WTC11 (cell line): ENCODE data around the gene TROAP. TPM values are rescaled to one million over a fixed set of nuclear protein-coding genes. Genes with fewer than 3 reads are reported as not detected.
"Not testable (repeated sequence)": the region's sequence is repeated elsewhere in the genome, so short reads cannot be mapped to it uniquely, and the experiment has no call there.

Source experiments
- ATAC-seq: fragments of 200-7000 bp; cut with Tn5 transposase; 2 replicates; pipeline ENCODE4 v1.10.0; 2021; ENCODE audit warnings: mild to moderate bottlenecking, moderate library complexity
- CTCF ChIA-PET: fragments of 300-600 bp; sonication (Branson Sonifier 250); formaldehyde crosslinking; loops from one replicate; lab custom pipeline; 2021; ENCODE audit warnings: antibody characterized with exemption; lab: Charles Lee
- POLR2A ChIA-PET: fragments of 350-600 bp; sonication (Branson Sonifier 250); formaldehyde crosslinking; loops from one replicate; lab custom pipeline; 2021; ENCODE audit warnings: antibody characterized with exemption; lab: Charles Lee
- DNase-seq: peaks from one replicate; pipeline ENCODE4 v3.0.0; 2021; ENCODE audit warnings: low spot score
- H3K27ac Mint-ChIP-seq: 2 replicates; pipeline ENCODE4 v1.8.0; 2021; ENCODE audit warnings: mixed read lengths
- H3K27me3 Mint-ChIP-seq: 2 replicates; pipeline ENCODE4 v1.8.0; 2021; ENCODE audit warnings: low read depth, mild to moderate bottlenecking, moderate library complexity, mixed read lengths
- H3K36me3 Mint-ChIP-seq: 2 replicates; pipeline ENCODE4 v1.8.0; 2021; ENCODE audit warnings: mixed read lengths
- H3K4me1 Mint-ChIP-seq: 2 replicates; pipeline ENCODE4 v1.8.0; 2022; ENCODE audit warnings: mixed read lengths
- H3K4me3 Mint-ChIP-seq: 2 replicates; pipeline ENCODE4 v1.8.0; 2021; ENCODE audit warnings: mild to moderate bottlenecking, moderate library complexity, mixed read lengths
- H3K9me3 Mint-ChIP-seq: 2 replicates; pipeline ENCODE4 v1.8.0; 2021; ENCODE audit warnings: mixed read lengths
- ATF1 ChIP-seq: sonication (generic); formaldehyde crosslinking; IDR thresholded peaks from 2 replicates; pipeline ENCODE4 v1.8.1; 2023; ENCODE audit warnings: mild to moderate bottlenecking, moderate library complexity, missing genetic modification reagents
- ATF2 ChIP-seq: sonication (generic); formaldehyde crosslinking; IDR thresholded peaks from 2 replicates; pipeline ENCODE4 v1.8.1; 2022; ENCODE audit warnings: low read depth, missing genetic modification reagents, borderline replicate concordance
- ETV6 ChIP-seq: sonication (generic); formaldehyde crosslinking; IDR thresholded peaks from 2 replicates; pipeline ENCODE4 v1.8.1; 2022; ENCODE audit warnings: mild to moderate bottlenecking, missing genetic modification reagents
- GTF2I ChIP-seq: fragments of 250-450 bp; sonication (Bioruptor Pico); conservative IDR thresholded peaks from 2 replicates; pipeline ENCODE4 v1.4.0; 2021; ENCODE audit warnings: mild to moderate bottlenecking
- IRF2 ChIP-seq: sonication (generic); formaldehyde crosslinking; IDR thresholded peaks from 2 replicates; pipeline ENCODE4 v1.8.0; 2022; ENCODE audit warnings: low read depth, missing genetic modification reagents, borderline replicate concordance
- JAZF1 ChIP-seq: fragments of 250-450 bp; sonication (Bioruptor Pico); IDR thresholded peaks from 2 replicates; pipeline ENCODE4 v1.9.0; 2021; ENCODE audit warnings: moderate library complexity, mild to moderate bottlenecking, inconsistent platforms
- JUN ChIP-seq: sonication (generic); formaldehyde crosslinking; IDR thresholded peaks from 2 replicates; pipeline ENCODE4 v1.8.0; 2023; ENCODE audit warnings: mild to moderate bottlenecking, missing genetic modification reagents
- RORB ChIP-seq: fragments of 250-450 bp; sonication (Bioruptor Pico); IDR thresholded peaks from 2 replicates; pipeline ENCODE4 v1.9.0; 2021; ENCODE audit warnings: mild to moderate bottlenecking
- TEAD1 ChIP-seq: sonication (generic); formaldehyde crosslinking; IDR thresholded peaks from 2 replicates; pipeline ENCODE4 v1.8.0; 2022; ENCODE audit warnings: mild to moderate bottlenecking, missing genetic modification reagents
- TP53 ChIP-seq: sonication (generic); formaldehyde crosslinking; IDR thresholded peaks from 2 replicates; pipeline ENCODE4 v1.8.1; 2023; ENCODE audit warnings: mild to moderate bottlenecking, missing genetic modification reagents
- ZNF263 ChIP-seq: sonication (generic); formaldehyde crosslinking; IDR thresholded peaks from 2 replicates; pipeline ENCODE4 v1.8.1; 2022; ENCODE audit warnings: low read depth, mild to moderate bottlenecking, moderate library complexity, missing genetic modification reagents
- total RNA-seq: library from RNA; stranded (reverse); gene quantifications from 3 replicates; pipeline ENCODE4 v1.2.3, GENCODE V29; 2021
- TF ChIP-seq, protein P1 (sequence below): fragments of 200-600 bp; IDR thresholded peaks from 2 replicates; pipeline ENCODE4 v1.8.0; 2022; ENCODE audit warnings: antibody characterized with exemption
- TF ChIP-seq, protein P2 (sequence below): sonication (generic); formaldehyde crosslinking; IDR thresholded peaks from 2 replicates; pipeline ENCODE4 v1.8.1; 2022; ENCODE audit warnings: missing genetic modification reagents, borderline replicate concordance

TROAP gene
- total RNA-seq, 1 experiment from 2014 or later, result 89.2 TPM

- Mint-ChIP-seq H3K36me3 (peaks cover 24% of the 10 kb centered on the region), H3K9me3 (no peaks in the 10 kb centered on the region), H3K27me3 (peaks cover 52% of the 10 kb centered on the region), H3K4me1 (peaks cover 20% of the 10 kb centered on the region), H3K27ac (no peak overlapping the region), H3K4me3 (peak overlapping the region; percentile 77; the same call in 1 of the 2 replicates)
- ChIA-PET POLR2A (interaction anchor here (0.5 to 2.9 kb wide), 6 partner anchors 9 to 35 kb away, joined by 3 to 19 read pairs (median 4); partner anchors contain the start of genes SPATS2 and TROAP), CTCF (interaction anchor here (0.5 to 6.4 kb wide), 36 partner anchors 9 to 410 kb away, joined by 3 to 234 read pairs (median 4); partner anchors contain the start of genes DNAJC22, KCNH3, PRPH and SPATS2)
- DNase-seq (peak; percentile 77), ATAC-seq (peak; percentile 76)
- TF ChIP-seq, protein P1, sequence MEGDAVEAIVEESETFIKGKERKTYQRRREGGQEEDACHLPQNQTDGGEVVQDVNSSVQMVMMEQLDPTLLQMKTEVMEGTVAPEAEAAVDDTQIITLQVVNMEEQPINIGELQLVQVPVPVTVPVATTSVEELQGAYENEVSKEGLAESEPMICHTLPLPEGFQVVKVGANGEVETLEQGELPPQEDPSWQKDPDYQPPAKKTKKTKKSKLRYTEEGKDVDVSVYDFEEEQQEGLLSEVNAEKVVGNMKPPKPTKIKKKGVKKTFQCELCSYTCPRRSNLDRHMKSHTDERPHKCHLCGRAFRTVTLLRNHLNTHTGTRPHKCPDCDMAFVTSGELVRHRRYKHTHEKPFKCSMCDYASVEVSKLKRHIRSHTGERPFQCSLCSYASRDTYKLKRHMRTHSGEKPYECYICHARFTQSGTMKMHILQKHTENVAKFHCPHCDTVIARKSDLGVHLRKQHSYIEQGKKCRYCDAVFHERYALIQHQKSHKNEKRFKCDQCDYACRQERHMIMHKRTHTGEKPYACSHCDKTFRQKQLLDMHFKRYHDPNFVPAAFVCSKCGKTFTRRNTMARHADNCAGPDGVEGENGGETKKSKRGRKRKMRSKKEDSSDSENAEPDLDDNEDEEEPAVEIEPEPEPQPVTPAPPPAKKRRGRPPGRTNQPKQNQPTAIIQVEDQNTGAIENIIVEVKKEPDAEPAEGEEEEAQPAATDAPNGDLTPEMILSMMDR, result peak; percentile 42; the same call in 1 of the 2 replicates
- no peak for TF ChIP-seq TP53 (CRISPR knock-in tag)
- no peak for TF ChIP-seq GTF2I
- peak; percentile 40; the same call in 1 of the 2 replicates for TF ChIP-seq ETV6 (CRISPR knock-in tag)
Observed at GRCh38 chr12:49331380-49332222, 8.5 kb downstream of the TROAP start.

- Mint-ChIP-seq H3K4me3 (peak overlapping the region; percentile 77), H3K36me3 (peaks cover 18% of the 10 kb centered on the region), H3K27me3 (peaks cover 61% of the 10 kb centered on the region)
- ATAC-seq, result no peak
- CTCF ChIA-PET, result interaction anchor here (0.6 to 6.4 kb wide), 20 partner anchors 10 to 248 kb away, joined by 3 to 234 read pairs (median 8); partner anchors contain the start of genes DNAJC22, PRPH, SPATS2 and TROAP
- TF ChIP-seq ATF2, result no peak
- TF ChIP-seq, all 79 proteins: peak for 0
- no peak overlapping the region for H3K27ac Mint-ChIP-seq
- no peak for DNase-seq
- H3K9me3 Mint-ChIP-seq, result no peaks in the 10 kb centered on the region
- H3K4me1 Mint-ChIP-seq, result peaks cover 23% of the 10 kb centered on the region
- POLR2A ChIA-PET, result interaction anchor here (0.6 to 2.9 kb wide), 5 partner anchors 10 to 81 kb away, joined by 3 to 19 read pairs (median 4); partner anchors contain the start of gene TROAP
Observed at GRCh38 chr12:49332441-49332861, 9.4 kb downstream of the TROAP start.

DNA sequence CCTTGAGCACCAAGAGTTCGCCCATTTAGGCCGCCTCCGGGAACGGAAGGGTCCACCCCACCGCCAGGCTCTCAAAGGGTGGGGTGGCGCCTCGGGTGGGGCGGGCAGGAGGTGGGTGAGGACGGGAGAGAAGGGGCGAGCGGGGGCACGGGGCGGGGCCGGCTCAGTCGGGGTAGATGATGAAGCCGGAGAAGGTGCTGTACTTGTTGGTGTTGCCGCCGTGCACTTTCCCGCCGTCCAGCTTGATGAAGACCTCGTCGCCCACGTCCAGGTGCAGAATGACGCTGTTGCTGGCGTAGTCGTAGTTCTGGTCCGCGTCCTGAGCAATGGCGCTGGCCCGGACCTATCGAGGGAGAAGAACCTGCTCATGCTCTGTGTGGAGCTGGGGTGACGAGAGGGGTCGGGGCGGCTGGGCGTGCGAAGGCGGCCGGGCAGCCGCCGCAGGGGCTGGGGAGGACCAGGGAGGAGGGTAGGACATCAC lies 9.9 kb downstream of the TROAP start:
- DNase-seq, result no peak
- Mint-ChIP-seq H3K27me3 (peaks cover 66% of the 10 kb centered on the region), H3K9me3 (no peaks in the 10 kb centered on the region), H3K27ac (no peak overlapping the region), H3K4me1 (peaks cover 28% of the 10 kb centered on the region), H3K4me3 (peak overlapping the region; percentile 77), H3K36me3 (peaks cover 14% of the 10 kb centered on the region)
- POLR2A ChIA-PET, result interaction anchor here (0.6 to 2.9 kb wide), 3 partner anchors 9 to 82 kb away, joined by 3 to 19 read pairs (median 18); partner anchors contain the start of gene TROAP
- CTCF ChIA-PET, result interaction anchor here (0.6 to 6.4 kb wide), 10 partner anchors 10 to 341 kb away, joined by 3 to 234 read pairs (median 25); partner anchors contain the start of genes DNAJC22, PRPH and TROAP
- ATAC-seq, result peak; percentile 5
- TF ChIP-seq, protein P2, sequence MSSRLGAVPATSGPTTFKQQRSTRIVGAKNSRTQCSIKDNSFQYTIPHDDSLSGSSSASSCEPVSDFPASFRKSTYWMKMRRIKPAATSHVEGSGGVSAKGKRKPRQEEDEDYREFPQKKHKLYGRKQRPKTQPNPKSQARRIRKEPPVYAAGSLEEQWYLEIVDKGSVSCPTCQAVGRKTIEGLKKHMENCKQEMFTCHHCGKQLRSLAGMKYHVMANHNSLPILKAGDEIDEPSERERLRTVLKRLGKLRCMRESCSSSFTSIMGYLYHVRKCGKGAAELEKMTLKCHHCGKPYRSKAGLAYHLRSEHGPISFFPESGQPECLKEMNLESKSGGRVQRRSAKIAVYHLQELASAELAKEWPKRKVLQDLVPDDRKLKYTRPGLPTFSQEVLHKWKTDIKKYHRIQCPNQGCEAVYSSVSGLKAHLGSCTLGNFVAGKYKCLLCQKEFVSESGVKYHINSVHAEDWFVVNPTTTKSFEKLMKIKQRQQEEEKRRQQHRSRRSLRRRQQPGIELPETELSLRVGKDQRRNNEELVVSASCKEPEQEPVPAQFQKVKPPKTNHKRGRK (CRISPR knock-in tag), result no peak
- TF ChIP-seq TEAD1 (CRISPR knock-in tag), result 0 out of 2 replicates have a peak, but pooled peaks have one; percentile 19
- TF ChIP-seq RORB (CRISPR knock-in tag), result no peak
- TF ChIP-seq ZNF263 (CRISPR knock-in tag), result peak; percentile 47; the same call in 1 of the 2 replicates
- no peak for TF ChIP-seq ATF2
- TF ChIP-seq ATF1 (CRISPR knock-in tag), result 0 out of 2 replicates have a peak, but pooled peaks have one; percentile 38
- TF ChIP-seq TP53 (CRISPR knock-in tag), result no peak
- TF ChIP-seq JUN (CRISPR knock-in tag), result no peak
- no peak for TF ChIP-seq JAZF1 (CRISPR knock-in tag)
- no peak for TF ChIP-seq IRF2 (CRISPR knock-in tag)

- ChIA-PET POLR2A (interaction anchor here (2.9 kb wide), 1 partner anchor 11 kb away, joined by 19 read pairs; the partner anchor contains the start of gene TROAP), CTCF (interaction anchor here (1.7 to 6.4 kb wide), 6 partner anchors 9 to 219 kb away, joined by 3 to 234 read pairs (median 98); partner anchors contain the start of genes DNAJC22, PRPH and TROAP)
- not testable (repeated sequence) for ATAC-seq
Observed at GRCh38 chr12:49333778-49334177, 10.7 kb downstream of the TROAP start.

More at GRCh38 chr12:49333778-49334177, 10.7 kb downstream of the TROAP start:
- H3K27ac Mint-ChIP-seq, H3K9me3 Mint-ChIP-seq, DNase-seq: not testable (repeated sequence)
- H3K36me3 Mint-ChIP-seq, result peaks cover 13% of the 10 kb centered on the region; the same call in 1 of the 2 replicates
- H3K4me1 Mint-ChIP-seq, result peaks cover 36% of the 10 kb centered on the region
- H3K4me3 Mint-ChIP-seq, result peak overlapping the region; percentile 77; the same call in 1 of the 2 replicates
- peaks cover 74% of the 10 kb centered on the region for H3K27me3 Mint-ChIP-seq
